K562 (cell line): ENCODE results near the gene LOC128125822.

Experiments
- ATAC-seq: fragments of 200-7000 bp; cut with Tn5 transposase; 3 replicates; pipeline ENCODE4 v1.9.1; 2020; ENCODE audit warnings: moderate library complexity
- BruUV-seq: library from RNA; stranded (reverse); fragments of 400-500 nt; replicated peaks from 2 replicates; lab custom pipeline; 2021; lab: Mats Ljungman, UMichigan
- CTCF ChIA-PET: fragments of 300-600 bp; formaldehyde crosslinking; extraction: SDS; loops from one replicate; lab custom pipeline; 2021; ENCODE audit warnings: low intra/inter-chr PET ratio; lab: Yijun Ruan, JAX
- POLR2A ChIA-PET: fragments of 300-600, 350-650 bp; sonication (Branson Sonifier 250); formaldehyde crosslinking; extraction: SDS; loops from one replicate; lab custom pipeline; 2021; ENCODE audit warnings: antibody characterized with exemption, inconsistent platforms; lab: Yijun Ruan, JAX
- DNase-seq, 4 experiments: peaks; one replicate each; pipeline versions ENCODE4 v3.0.0 to v3.0.0-alpha.2; 2011 to 2018; ENCODE audit warnings: low spot score in 3 of 4, mixed read lengths in 3 of 4; ENCODE audit errors: extremely low read depth in 1 of 4
- FAIRE-seq: peaks from 2 replicates; lab custom pipeline; 2011; peaks lifted over from hg19 to GRCh38; lab: Jason Lieb, UNC
- H2AFZ ChIP-seq: 2 replicates; pipeline ENCODE4 v1.6.0; 2011; ENCODE audit warnings: low read depth, low read length, control low read depth, inconsistent platforms
- H3K27ac ChIP-seq: fragments of 200-600 bp; 3 replicates; pipeline ENCODE4 v1.8.0; 2011; ENCODE audit warnings: low read depth, mild to moderate bottlenecking, control low read depth, inconsistent platforms, low read length, moderate library complexity, mixed read lengths; ENCODE audit errors: extremely low read depth
- H3K27me3 ChIP-seq, 2 experiments: fragments of 300-600 bp in 1 of 2; 2 replicates in 1 of 2; 3 replicates in 1 of 2; pipeline versions ENCODE4 v1.6.0 to v1.8.0; 2011; ENCODE audit warnings: inconsistent platforms in 2 of 2, low read length in 2 of 2, mild to moderate bottlenecking in 1 of 2, mixed read lengths in 1 of 2, moderate library complexity in 1 of 2; ENCODE audit not compliant: control insufficient read depth in 2 of 2, insufficient read depth in 2 of 2
- H3K36me3 ChIP-seq: fragments of 300-600 bp; 3 replicates; pipeline ENCODE4 v1.8.0; 2011; ENCODE audit warnings: mild to moderate bottlenecking, low read length, inconsistent platforms; ENCODE audit not compliant: control insufficient read depth, insufficient read depth
- H3K4me1 ChIP-seq, 2 experiments: fragments of 200-600 bp in 1 of 2; replicated peaks in 1 of 2; 2 replicates in 1 of 2; 3 replicates in 1 of 2; pipeline versions ENCODE4 v1.5.1 to v1.8.0; 2011; ENCODE audit warnings: inconsistent platforms in 2 of 2, low read length in 2 of 2, mild to moderate bottlenecking in 1 of 2, mixed read lengths in 1 of 2, moderate library complexity in 1 of 2; ENCODE audit not compliant: control insufficient read depth in 2 of 2, insufficient read depth in 2 of 2
- H3K4me2 ChIP-seq: 2 replicates; pipeline ENCODE4 v1.6.1; 2011; ENCODE audit warnings: low read length, control low read depth, inconsistent platforms, mixed read lengths; ENCODE audit not compliant: insufficient read depth
- H3K4me3 ChIP-seq: fragments of 200-600 bp; sonication (generic), shearing (Covaris generic); 2 replicates; pipeline ENCODE4 v1.5.1; 2016; ENCODE audit warnings: control low read depth, inconsistent platforms
- H3K79me2 ChIP-seq: fragments of 200-600 bp; 3 replicates; pipeline ENCODE4 v1.8.0; 2011; ENCODE audit warnings: low read length, inconsistent platforms; ENCODE audit not compliant: control insufficient read depth, insufficient read depth
- H3K9ac ChIP-seq, 2 experiments: 2 replicates each; pipeline versions ENCODE4 v1.6.0 to v1.6.1; 2011; ENCODE audit warnings: low read depth in 2 of 2, low read length in 2 of 2, control low read depth in 1 of 2, inconsistent platforms in 1 of 2, mild to moderate bottlenecking in 1 of 2, mixed read lengths in 1 of 2; ENCODE audit not compliant: insufficient read depth in 1 of 2
- H3K9me1 ChIP-seq: one replicate; pipeline ENCODE4 v1.6.0; 2011; ENCODE audit warnings: inconsistent platforms, mild to moderate bottlenecking, low read length, moderate library complexity; ENCODE audit not compliant: control insufficient read depth, insufficient read depth
- H3K9me3 ChIP-seq: replicated peaks from 2 replicates; pipeline ENCODE4 v1.5.1; 2011; ENCODE audit warnings: low read depth, low read length, inconsistent platforms; ENCODE audit not compliant: control insufficient read depth, insufficient read depth
- H4K20me1 ChIP-seq: replicated peaks from 2 replicates; pipeline ENCODE4 v1.6.1; 2011; ENCODE audit warnings: low read length, inconsistent platforms, mixed read lengths; ENCODE audit not compliant: control insufficient read depth, insufficient read depth
- CC2D1A ChIP-seq: fragments of 450-650 bp; IDR thresholded peaks from 2 replicates; pipeline ENCODE4 v1.6.1; 2017; ENCODE audit warnings: mild to moderate bottlenecking
- HINFP ChIP-seq: fragments of 450-650 bp; conservative IDR thresholded peaks from 2 replicates; pipeline ENCODE4 v1.6.1; 2016; ENCODE audit warnings: missing genetic modification characterization, low read depth, mild to moderate bottlenecking, control low read depth, missing compliant biosample characterization
- MCM3 ChIP-seq: fragments of 450-650 bp; IDR thresholded peaks from 2 replicates; pipeline ENCODE4 v1.6.1; 2016
- MTA3 ChIP-seq: fragments of 450-650 bp; formaldehyde crosslinking; IDR thresholded peaks from 2 replicates; pipeline ENCODE4 v1.6.1; 2017; ENCODE audit warnings: mild to moderate bottlenecking, borderline replicate concordance
- MYBL2 ChIP-seq, 2 experiments: fragments of 450-650 bp in 1 of 2; sonication (generic) in 1 of 2; formaldehyde crosslinking in 1 of 2; IDR thresholded peaks; 2 replicates each; pipeline versions ENCODE4 v1.6.1 to v1.8.1; 2017 to 2022; ENCODE audit warnings: borderline replicate concordance in 1 of 2, inconsistent platforms in 1 of 2, low read depth in 1 of 2, mild to moderate bottlenecking in 1 of 2, missing genetic modification reagents in 1 of 2, moderate library complexity in 1 of 2
- MYC ChIP-seq, 2 experiments: fragments of 250-450 bp in 1 of 2; sonication (Bioruptor Pico) in 1 of 2; IDR thresholded peaks; 2 replicates each; pipeline versions ENCODE4 v1.5.1 to v1.6.1; 2012 to 2021; ENCODE audit warnings: low read depth in 2 of 2, borderline replicate concordance in 1 of 2, improper control_type of control experiment in 1 of 2, low read length in 1 of 2, mild to moderate bottlenecking in 1 of 2, moderate library complexity in 1 of 2
- NCOA1 ChIP-seq: fragments of 450-650 bp; IDR thresholded peaks from 2 replicates; pipeline ENCODE4 v1.6.1; 2016; ENCODE audit warnings: low read depth
- NFYB ChIP-seq: IDR thresholded peaks from 2 replicates; pipeline ENCODE4 v1.6.1; 2011; ENCODE audit warnings: mild to moderate bottlenecking, moderate library complexity; ENCODE audit not compliant: insufficient read length; ENCODE audit errors: extremely low read depth
- NRF1 ChIP-seq, 2 experiments: fragments of 450-650 bp; IDR thresholded peaks in 1 of 2; conservative IDR thresholded peaks in 1 of 2; 2 replicates each; pipeline ENCODE4 v1.6.1; 2014; ENCODE audit warnings: mild to moderate bottlenecking in 2 of 2
- RBM14 ChIP-seq: fragments of 200-400 bp; formaldehyde crosslinking; IDR thresholded peaks from 2 replicates; pipeline ENCODE4 v1.6.1; 2018; ENCODE audit warnings: low read depth, mild to moderate bottlenecking, low read length, moderate library complexity, borderline replicate concordance; ENCODE audit not compliant: insufficient read depth
- RFX7 ChIP-seq: fragments of 250-450 bp; sonication (Bioruptor Pico); IDR thresholded peaks from 2 replicates; pipeline ENCODE4 v1.5.1; 2021; ENCODE audit warnings: mild to moderate bottlenecking
- RHOXF2B ChIP-seq: fragments of 250-450 bp; sonication (Bioruptor Pico); conservative IDR thresholded peaks from 2 replicates; pipeline ENCODE4 v1.5.1; 2021
- ZNF583 ChIP-seq: fragments of 250-450 bp; sonication (Bioruptor Pico); IDR thresholded peaks from 2 replicates; pipeline ENCODE4 v1.4.0; 2020
- WGBS: fragments of 100-300 bp; shearing (Covaris generic); methylation state at CpG from one replicate; pipeline ENCODE4 v1.1.6; 2016; ENCODE audit warnings: low coverage, mixed read lengths; ENCODE audit not compliant: insufficient coverage; ENCODE audit errors: missing lambda C conversion rate; 5-methylcytosine and 5-hydroxymethylcytosine counted together
- in situ Hi-C: fragments of 300-500 bp; cut with MboI; formaldehyde crosslinking; loops from 4 replicates; pipeline ENCODE4 v1.15.0; 2018; ENCODE audit warnings: inconsistent platforms, mixed read lengths
- intact Hi-C: fragments of 100-400 bp; cut with micrococcal nuclease; formaldehyde crosslinking; loops from 2 replicates; pipeline ENCODE4 v1.14.2; 2022
- TF ChIP-seq, protein P1 (sequence below): fragments of 450-650 bp; IDR thresholded peaks from 2 replicates; pipeline ENCODE4 v1.6.1; 2016; ENCODE audit warnings: antibody characterized with exemption
- TF ChIP-seq, protein P2 (sequence below): fragments of 450-650 bp; formaldehyde crosslinking; IDR thresholded peaks from 2 replicates; pipeline ENCODE4 v1.4.0; 2020; ENCODE audit warnings: mild to moderate bottlenecking, moderate library complexity
- TF ChIP-seq, protein P3 (sequence below): fragments of 250-450 bp; sonication (Bioruptor Pico); IDR thresholded peaks from 2 replicates; pipeline ENCODE4 v1.4.0; 2020; ENCODE audit warnings: mild to moderate bottlenecking

LOC128125822 gene

DNA sequence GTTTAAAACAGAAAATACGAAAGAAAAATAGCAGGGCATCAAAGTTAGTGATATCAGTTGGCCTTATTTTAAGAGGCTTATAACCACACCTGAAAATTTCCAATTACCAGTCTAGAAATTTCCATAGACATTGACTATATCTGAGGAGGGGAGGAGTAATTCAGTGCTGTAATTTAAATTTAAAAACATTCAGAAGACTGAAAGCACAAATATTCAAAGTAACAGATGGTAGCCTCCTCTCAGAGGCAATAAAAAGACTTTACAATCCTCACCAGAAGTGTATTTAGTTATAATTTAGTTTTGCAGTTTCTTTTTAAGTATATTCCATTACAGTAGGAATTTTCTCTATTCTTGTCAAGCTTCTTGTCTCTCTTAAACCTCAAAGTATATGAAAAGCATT lies 18.4 kb upstream of the LOC128125822 start:
- no peak overlapping the region for H3K4me3 ChIP-seq
- FAIRE-seq = no peak
- H3K27ac ChIP-seq = no peak overlapping the region
- ChIA-PET POLR2A (interaction anchor here (0.7 kb wide), 1 partner anchor 10 kb away, joined by 3 read pairs; no protein-coding TSS in a partner anchor), CTCF (no interaction called here)
- in situ Hi-C loops = no loop called here
- no peaks in the 10 kb centered on the region for H3K79me2 ChIP-seq
- no peak overlapping the region for H3K4me2 ChIP-seq
- intact Hi-C loops = no loop called here
- no peak overlapping the region for H2AFZ ChIP-seq
- H3K36me3 ChIP-seq = no peaks in the 10 kb centered on the region
- no peaks in the 10 kb centered on the region for H3K9me1 ChIP-seq
- no peak for DNase-seq
- ATAC-seq = no peak
- 0% methylated on average over 1 of the region's 1 CpG for WGBS
- no TSS peak for BruUV-seq
- no peak overlapping the region for H3K9ac ChIP-seq
- no peaks in the 10 kb centered on the region for H4K20me1 ChIP-seq
- no peaks in the 10 kb centered on the region for H3K9me3 ChIP-seq
- H3K4me1 ChIP-seq = no peaks in the 10 kb centered on the region
- peaks cover 1 to 3% of the 10 kb centered on the region in 2 experiments; a peak in 2 of 5 replicates for H3K27me3 ChIP-seq
- no peak for TF ChIP-seq MCM3
- TF ChIP-seq CC2D1A = no peak
- TF ChIP-seq RFX7 (CRISPR knock-in tag) = no peak
- TF ChIP-seq, protein P1, sequence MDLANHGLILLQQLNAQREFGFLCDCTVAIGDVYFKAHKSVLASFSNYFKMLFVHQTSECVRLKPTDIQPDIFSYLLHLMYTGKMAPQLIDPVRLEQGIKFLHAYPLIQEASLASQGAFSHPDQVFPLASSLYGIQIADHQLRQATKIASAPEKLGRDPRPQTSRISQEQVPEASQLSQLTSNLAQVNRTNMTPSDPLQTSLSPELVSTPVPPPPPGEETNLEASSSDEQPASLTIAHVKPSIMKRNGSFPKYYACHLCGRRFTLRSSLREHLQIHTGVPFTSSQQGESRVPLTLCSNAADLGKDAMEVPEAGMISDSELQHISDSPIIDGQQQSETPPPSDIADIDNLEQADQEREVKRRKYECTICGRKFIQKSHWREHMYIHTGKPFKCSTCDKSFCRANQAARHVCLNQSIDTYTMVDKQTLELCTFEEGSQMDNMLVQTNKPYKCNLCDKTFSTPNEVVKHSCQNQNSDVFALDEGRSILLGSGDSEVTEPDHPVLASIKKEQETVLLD = no peak
- no peak for TF ChIP-seq ZNF583
- TF ChIP-seq NCOA1 = no peak
- no peak for TF ChIP-seq NRF1 (conservative IDR thresholded peaks at IDR 0.05 in 1 of 2, IDR thresholded peaks at IDR 0.05 in 1 of 2)
- TF ChIP-seq MYC (IDR thresholded peaks at IDR 0.05; ENCODE audit: low read depth, low read length) = no peak
- no peak for TF ChIP-seq MYC (CRISPR knock-in tag; IDR thresholded peaks at IDR 0.05; ENCODE audit: borderline replicate concordance, low read depth)
- no peak for TF ChIP-seq MYBL2 (IDR thresholded peaks at IDR 0.05; ENCODE audit: low read depth)
- TF ChIP-seq MYBL2 (CRISPR knock-in tag; IDR thresholded peaks at IDR 0.05; ENCODE audit: borderline replicate concordance) = no peak
- no peak for TF ChIP-seq RHOXF2B (CRISPR knock-in tag)
- TF ChIP-seq MTA3 = no peak
- TF ChIP-seq, protein P2, sequence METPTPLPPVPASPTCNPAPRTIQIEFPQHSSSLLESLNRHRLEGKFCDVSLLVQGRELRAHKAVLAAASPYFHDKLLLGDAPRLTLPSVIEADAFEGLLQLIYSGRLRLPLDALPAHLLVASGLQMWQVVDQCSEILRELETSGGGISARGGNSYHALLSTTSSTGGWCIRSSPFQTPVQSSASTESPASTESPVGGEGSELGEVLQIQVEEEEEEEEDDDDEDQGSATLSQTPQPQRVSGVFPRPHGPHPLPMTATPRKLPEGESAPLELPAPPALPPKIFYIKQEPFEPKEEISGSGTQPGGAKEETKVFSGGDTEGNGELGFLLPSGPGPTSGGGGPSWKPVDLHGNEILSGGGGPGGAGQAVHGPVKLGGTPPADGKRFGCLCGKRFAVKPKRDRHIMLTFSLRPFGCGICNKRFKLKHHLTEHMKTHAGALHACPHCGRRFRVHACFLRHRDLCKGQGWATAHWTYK (CRISPR knock-in tag) = no peak
- TF ChIP-seq, protein P3, sequence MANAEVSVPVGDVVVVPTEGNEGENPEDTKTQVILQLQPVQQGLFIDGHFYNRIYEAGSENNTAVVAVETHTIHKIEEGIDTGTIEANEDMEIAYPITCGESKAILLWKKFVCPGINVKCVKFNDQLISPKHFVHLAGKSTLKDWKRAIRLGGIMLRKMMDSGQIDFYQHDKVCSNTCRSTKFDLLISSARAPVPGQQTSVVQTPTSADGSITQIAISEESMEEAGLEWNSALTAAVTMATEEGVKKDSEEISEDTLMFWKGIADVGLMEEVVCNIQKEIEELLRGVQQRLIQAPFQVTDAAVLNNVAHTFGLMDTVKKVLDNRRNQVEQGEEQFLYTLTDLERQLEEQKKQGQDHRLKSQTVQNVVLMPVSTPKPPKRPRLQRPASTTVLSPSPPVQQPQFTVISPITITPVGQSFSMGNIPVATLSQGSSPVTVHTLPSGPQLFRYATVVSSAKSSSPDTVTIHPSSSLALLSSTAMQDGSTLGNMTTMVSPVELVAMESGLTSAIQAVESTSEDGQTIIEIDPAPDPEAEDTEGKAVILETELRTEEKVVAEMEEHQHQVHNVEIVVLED = no peak
- no peak for TF ChIP-seq RBM14
- TF ChIP-seq NFYB = no peak
- no peak for TF ChIP-seq HINFP
